Smooth muscle cell (in vitro differentiated cells): ENCODE results near the gene AGBL4. TPM values are rescaled to one million over a fixed set of nuclear protein-coding genes. Genes with fewer than 3 reads are reported as not detected.

Experiments
- DNase-seq: peaks from one replicate; lab custom pipeline; 2025; ENCODE audit not compliant: unreplicated experiment; lab: John Stamatoyannopoulos, UW
- H2AFZ ChIP-seq: fragments of 200-600 bp; sonication (generic); 2 replicates; pipeline ENCODE4 v1.6.0; 2016; ENCODE audit warnings: antibody characterized with exemption, low read depth, mild to moderate bottlenecking
- H3F3A ChIP-seq: fragments of 200-600 bp; sonication (generic); 2 replicates; pipeline ENCODE4 v1.6.0; 2017; ENCODE audit warnings: antibody characterized with exemption, low read depth
- H3K27ac ChIP-seq: fragments of 200-600 bp; sonication (generic); 2 replicates; pipeline ENCODE4 v1.5.1; 2016; ENCODE audit warnings: low read depth, mild to moderate bottlenecking
- H3K27me3 ChIP-seq: fragments of 200-600 bp; sonication (generic); 2 replicates; pipeline ENCODE4 v1.6.1; 2016; ENCODE audit warnings: low read depth, mild to moderate bottlenecking
- H3K36me3 ChIP-seq: fragments of 200-600 bp; sonication (generic); 2 replicates; pipeline ENCODE4 v1.5.1; 2016; ENCODE audit warnings: low read depth
- H3K4me1 ChIP-seq: fragments of 200-600 bp; sonication (generic); 2 replicates; pipeline ENCODE4 v1.5.1; 2016; ENCODE audit warnings: low read depth
- H3K4me2 ChIP-seq: fragments of 200-600 bp; sonication (generic); 2 replicates; pipeline ENCODE4 v1.6.0; 2016; ENCODE audit warnings: mild to moderate bottlenecking
- H3K4me3 ChIP-seq: fragments of 200-600 bp; sonication (generic); 2 replicates; pipeline ENCODE4 v1.5.1; 2016; ENCODE audit warnings: mild to moderate bottlenecking
- H3K79me2 ChIP-seq: fragments of 200-600 bp; sonication (generic); 2 replicates; pipeline ENCODE4 v1.6.0; 2016; ENCODE audit warnings: low read depth, mild to moderate bottlenecking
- H3K9ac ChIP-seq: fragments of 200-600 bp; sonication (generic); 2 replicates; pipeline ENCODE4 v1.6.0; 2016; ENCODE audit warnings: low read depth
- H3K9me3 ChIP-seq: fragments of 200-600 bp; sonication (generic); replicated peaks from 2 replicates; pipeline ENCODE4 v1.5.1; 2016; ENCODE audit warnings: low read depth
- H4K20me1 ChIP-seq: fragments of 200-600 bp; sonication (generic); 2 replicates; pipeline ENCODE4 v1.6.0; 2016; ENCODE audit warnings: low read depth
- WGBS: methylation state at CpG from one replicate; pipeline ENCODE4 v1.1.7; 2016; ENCODE audit warnings: low lambda C conversion rate; 5-methylcytosine and 5-hydroxymethylcytosine counted together
- polyA plus RNA-seq: library from polyadenylated mRNA; unstranded; fragments of >200 nt; fragmentation: Nextera tagmentation; extraction: Ambion mirVana; gene quantifications from 2 replicates; pipeline ENCODE4 v1.2.1, GENCODE V29; 2016
- total RNA-seq: library from RNA; depleted of rRNA; stranded (reverse); fragments of >200 nt; gene quantifications from 2 replicates; pipeline ENCODE4 v1.2.3, GENCODE V29; 2014
- TF ChIP-seq, protein P1 (sequence below): fragments of 200-600 bp; sonication (generic); IDR thresholded peaks from 2 replicates; pipeline ENCODE4 v1.5.1; 2017; ENCODE audit warnings: borderline replicate concordance, mild to moderate bottlenecking, antibody characterized with exemption; ENCODE audit not compliant: insufficient read depth, poor library complexity, severe bottlenecking

AGBL4 gene
- total and polyA plus RNA-seq, 2 experiments from 2014 or later, result 0.29 TPM; not detected in 1

DNA sequence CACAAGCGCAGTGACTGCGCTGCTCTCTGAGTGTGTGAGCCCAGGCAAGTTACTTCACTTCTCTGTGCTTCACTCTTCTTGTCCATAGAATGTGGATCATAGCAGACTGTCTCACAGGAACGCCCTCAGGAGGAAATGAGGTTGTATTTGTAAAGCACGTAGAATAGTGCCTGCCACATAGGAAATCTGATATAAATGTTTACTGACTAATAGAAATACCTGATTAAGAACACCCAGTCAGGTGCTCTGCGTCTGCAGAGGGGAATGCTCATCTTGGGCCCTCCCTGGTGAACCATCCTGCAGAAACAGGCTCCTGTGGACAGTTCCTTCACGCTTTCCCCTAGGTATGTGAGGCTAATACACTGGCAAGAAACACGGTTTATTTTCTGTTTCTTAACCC is 1347.4 kb downstream of the AGBL4 start:
- Histone ChIP-seq H3K4me1 (no peaks in the 10 kb centered on the region), H3K9me3 (no peaks in the 10 kb centered on the region), H3K36me3 (no peaks in the 10 kb centered on the region), H3K4me2 (no peak overlapping the region), H3K79me2 (no peaks in the 10 kb centered on the region), H4K20me1 (no peaks in the 10 kb centered on the region), H3K27ac (no peak overlapping the region), H3K27me3 (peaks cover 10% of the 10 kb centered on the region), H3K4me3 (no peak overlapping the region), H2AFZ (no peak overlapping the region), H3K9ac (no peak overlapping the region), H3F3A (no peaks in the 10 kb centered on the region)
- DNase-seq, result no peak
- TF ChIP-seq, protein P1, sequence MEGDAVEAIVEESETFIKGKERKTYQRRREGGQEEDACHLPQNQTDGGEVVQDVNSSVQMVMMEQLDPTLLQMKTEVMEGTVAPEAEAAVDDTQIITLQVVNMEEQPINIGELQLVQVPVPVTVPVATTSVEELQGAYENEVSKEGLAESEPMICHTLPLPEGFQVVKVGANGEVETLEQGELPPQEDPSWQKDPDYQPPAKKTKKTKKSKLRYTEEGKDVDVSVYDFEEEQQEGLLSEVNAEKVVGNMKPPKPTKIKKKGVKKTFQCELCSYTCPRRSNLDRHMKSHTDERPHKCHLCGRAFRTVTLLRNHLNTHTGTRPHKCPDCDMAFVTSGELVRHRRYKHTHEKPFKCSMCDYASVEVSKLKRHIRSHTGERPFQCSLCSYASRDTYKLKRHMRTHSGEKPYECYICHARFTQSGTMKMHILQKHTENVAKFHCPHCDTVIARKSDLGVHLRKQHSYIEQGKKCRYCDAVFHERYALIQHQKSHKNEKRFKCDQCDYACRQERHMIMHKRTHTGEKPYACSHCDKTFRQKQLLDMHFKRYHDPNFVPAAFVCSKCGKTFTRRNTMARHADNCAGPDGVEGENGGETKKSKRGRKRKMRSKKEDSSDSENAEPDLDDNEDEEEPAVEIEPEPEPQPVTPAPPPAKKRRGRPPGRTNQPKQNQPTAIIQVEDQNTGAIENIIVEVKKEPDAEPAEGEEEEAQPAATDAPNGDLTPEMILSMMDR, result no peak
- WGBS, result 87% methylated on average over 7 of the region's 7 CpGs

DNA sequence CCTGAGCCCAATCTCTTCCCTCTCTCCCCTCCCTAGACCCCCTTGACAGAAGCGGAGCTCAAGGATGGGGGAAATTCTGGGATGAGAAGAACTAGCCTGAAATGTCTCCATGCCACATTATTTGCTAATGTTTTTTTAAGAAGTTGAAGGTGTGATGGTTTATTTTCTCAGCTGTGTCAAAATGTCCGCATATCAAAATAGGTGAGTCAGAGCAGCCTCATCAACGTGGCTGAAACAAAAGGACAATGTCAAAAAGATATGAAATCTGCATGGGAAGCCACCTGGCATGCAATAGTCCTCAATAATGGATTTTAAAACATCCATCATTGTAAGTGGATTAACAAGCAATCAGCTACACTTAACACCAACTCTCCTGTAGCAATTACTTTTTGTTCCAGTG is 1348.5 kb downstream of the AGBL4 start:
- Histone ChIP-seq H3K4me2 (no peak overlapping the region), H3K27me3 (peaks cover 14% of the 10 kb centered on the region), H3K27ac (no peak overlapping the region), H3K79me2 (no peaks in the 10 kb centered on the region), H3F3A (no peaks in the 10 kb centered on the region), H3K4me3 (no peak overlapping the region), H3K36me3 (no peaks in the 10 kb centered on the region), H3K9me3 (no peaks in the 10 kb centered on the region), H2AFZ (no peak overlapping the region), H3K4me1 (no peaks in the 10 kb centered on the region), H4K20me1 (no peaks in the 10 kb centered on the region), H3K9ac (no peak overlapping the region)
- TF ChIP-seq, protein P1, result no peak
- 64% methylated on average over 3 of the region's 3 CpGs for WGBS
- no peak for DNase-seq

DNA sequence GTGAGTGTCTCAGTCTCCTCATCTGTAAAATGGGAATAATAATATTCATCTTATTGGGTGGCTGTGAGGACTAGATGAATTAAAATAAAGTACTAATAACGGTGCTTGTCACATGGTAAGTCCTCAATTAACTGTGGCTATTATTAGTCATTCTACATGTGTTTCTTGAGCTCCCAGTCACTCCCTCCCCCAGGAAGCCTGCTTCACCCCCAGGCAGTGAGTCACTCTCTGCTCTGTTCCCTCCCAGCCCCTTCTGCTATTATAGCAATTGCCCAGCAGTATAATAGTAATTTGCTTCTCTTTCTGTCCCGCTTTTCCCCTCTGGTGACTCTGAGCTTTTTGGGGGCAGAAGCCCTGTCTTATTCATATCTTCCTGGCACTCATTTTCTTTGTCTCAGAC is 1349.1 kb downstream of the AGBL4 start:
- Histone ChIP-seq H4K20me1 (no peaks in the 10 kb centered on the region), H3K4me2 (no peak overlapping the region), H3K4me3 (no peak overlapping the region), H3K79me2 (no peaks in the 10 kb centered on the region), H3K4me1 (no peaks in the 10 kb centered on the region), H3K9ac (no peak overlapping the region), H3K9me3 (no peaks in the 10 kb centered on the region), H3K36me3 (no peaks in the 10 kb centered on the region), H2AFZ (no peak overlapping the region), H3F3A (no peaks in the 10 kb centered on the region), H3K27ac (no peak overlapping the region), H3K27me3 (peaks cover 16% of the 10 kb centered on the region)
- no peak for DNase-seq
- 41% methylated on average over 2 of the region's 2 CpGs for WGBS
- TF ChIP-seq, protein P1, result no peak

DNA sequence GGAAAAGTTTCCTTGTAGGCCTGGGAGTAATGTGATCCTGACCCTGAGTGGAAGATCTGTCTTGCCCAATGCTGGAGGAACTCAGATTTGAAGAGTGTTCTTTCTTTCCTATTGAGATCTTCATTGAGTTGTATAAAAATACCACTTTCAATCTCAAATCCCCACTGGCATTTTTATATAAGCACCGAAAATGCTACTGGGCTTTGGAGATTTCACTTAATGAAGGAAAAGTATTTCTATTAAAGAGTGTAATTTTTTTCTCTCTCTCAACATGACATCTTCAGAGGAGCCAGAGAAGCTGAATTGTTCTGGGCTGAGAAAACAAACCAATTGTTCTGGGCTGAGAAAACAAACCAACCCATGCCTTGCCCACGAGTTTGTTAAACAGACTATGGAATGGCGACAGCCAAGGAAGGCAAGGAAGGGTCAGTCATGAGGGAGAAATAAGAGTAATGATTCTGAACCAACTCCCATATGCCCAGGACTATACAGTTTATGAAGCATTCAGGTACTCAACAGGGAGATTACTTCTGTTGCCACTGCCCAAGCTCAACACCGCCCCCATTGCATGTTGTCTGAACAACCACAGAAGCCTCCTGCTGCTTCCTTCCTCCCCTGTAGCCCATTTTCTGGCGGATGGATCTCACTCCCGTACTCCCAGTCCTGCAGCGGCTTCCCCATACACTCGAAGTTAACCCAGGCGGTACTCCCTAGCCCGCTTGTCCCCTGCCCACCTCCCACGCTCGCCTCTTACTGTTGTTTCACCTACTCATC is 1350.2 kb downstream of the AGBL4 start:
- H3K79me2 ChIP-seq, result no peaks in the 10 kb centered on the region
- H4K20me1 ChIP-seq, result no peaks in the 10 kb centered on the region
- H3F3A ChIP-seq, result no peaks in the 10 kb centered on the region
- TF ChIP-seq, protein P1, result peak; percentile 10
- no peaks in the 10 kb centered on the region for H3K4me1 ChIP-seq
- peaks cover 19% of the 10 kb centered on the region for H3K27me3 ChIP-seq
- WGBS, result 51% methylated on average over 12 of the region's 12 CpGs
- H3K9me3 ChIP-seq, result no peaks in the 10 kb centered on the region
- no peak overlapping the region for H3K4me3 ChIP-seq
- H2AFZ ChIP-seq, result no peak overlapping the region
- DNase-seq, result no peak
- no peaks in the 10 kb centered on the region for H3K36me3 ChIP-seq
- H3K9ac ChIP-seq, result no peak overlapping the region
- no peak overlapping the region for H3K4me2 ChIP-seq
- no peak overlapping the region for H3K27ac ChIP-seq
